Vagina (tissue), 2 donors: ENCODE results near the gene VAV1. TPM values are rescaled to one million over a fixed set of nuclear protein-coding genes. Genes with fewer than 3 reads are reported as not detected.

Source experiments
- DNase-seq, 2 donors: peaks; one replicate each; pipeline ENCODE4 v3.0.0-alpha.2; 2017; ENCODE audit errors: extremely low spot score in 2 of 2
- H3K27ac ChIP-seq: fragments of 200-600 bp; sonication (generic); one replicate; pipeline ENCODE4 v1.5.1; 2019
- H3K27me3 ChIP-seq: fragments of 200-600 bp; sonication (generic); one replicate; pipeline ENCODE4 v1.5.1; 2019
- H3K36me3 ChIP-seq, 2 donors: fragments of 200-600 bp; sonication (generic); one replicate each; pipeline ENCODE4 v1.5.1; 2017 to 2019
- H3K4me1 ChIP-seq: fragments of 200-600 bp; sonication (generic); one replicate; pipeline ENCODE4 v1.5.1; 2019
- H3K4me3 ChIP-seq, 2 donors: fragments of 200-600 bp; sonication (generic); 1 replicate in 1 of 2; 2 replicates in 1 of 2; pipeline ENCODE4 v1.5.1; 2016 to 2019
- H3K9me3 ChIP-seq: fragments of 200-600 bp; sonication (generic); one replicate; pipeline ENCODE4 v1.5.1; 2019
- CTCF ChIP-seq, 3 experiments: fragments of 450-650 bp in 2 of 3; fragments of 200-600 bp in 1 of 3; sonication (generic) in 1 of 3; IDR thresholded peaks; one replicate each; pipeline ENCODE4 v1.5.1; 2017 to 2019; ENCODE audit warnings: antibody characterized with exemption in 3 of 3, mild to moderate bottlenecking in 2 of 3, moderate library complexity in 2 of 3
- POLR2A ChIP-seq, 2 donors: fragments of 450-650 bp; IDR thresholded peaks; one replicate each; pipeline ENCODE4 v1.6.1; 2017; ENCODE audit warnings: antibody characterized with exemption in 2 of 2, mild to moderate bottlenecking in 2 of 2, moderate library complexity in 2 of 2
- POLR2AphosphoS5 ChIP-seq, 2 donors: sonication (generic); formaldehyde crosslinking; IDR thresholded peaks; one replicate each; pipeline ENCODE4 v1.9.0; 2017; ENCODE audit warnings: antibody characterized with exemption in 2 of 2, mild to moderate bottlenecking in 2 of 2, low read depth in 1 of 2; ENCODE audit not compliant: insufficient read depth in 1 of 2
- intact Hi-C: fragments of 100-400 bp; cut with DNase I; formaldehyde crosslinking; loops from one replicate; pipeline ENCODE4 v1.15.1; 2023
- total RNA-seq: library from RNA; depleted of rRNA; stranded (reverse); fragments of >200 nt; gene quantifications from one replicate; pipeline ENCODE4 v1.2.3, GENCODE V29; 2016

Gene VAV1
- total RNA-seq, 1 donor from 2014 or later, result 5.9 TPM

GRCh38 chr19:6812612-6813011, 40.1 kb downstream of the VAV1 start:
- Histone ChIP-seq H3K9me3 (no peaks in the 10 kb centered on the region), H3K4me1 (no peaks in the 10 kb centered on the region), H3K27ac (no peak overlapping the region), H3K36me3 (no peaks in the 10 kb centered on the region), H3K4me3 (no peak overlapping the region), H3K27me3 (no peaks in the 10 kb centered on the region)
- no peak for DNase-seq
- TF ChIP-seq POLR2A (IDR thresholded peaks at IDR 0.05) (no peak), CTCF (IDR thresholded peaks at IDR 0.05) (no peak), POLR2AphosphoS5 (IDR thresholded peaks at IDR 0.05; ENCODE audit: insufficient read depth in 1 of 2, low read depth in 1 of 2) (no peak)
- intact Hi-C loops, result no loop called here

GRCh38 chr19:6813659-6814058, 41.2 kb downstream of the VAV1 start:
- Histone ChIP-seq H3K4me1 (no peaks in the 10 kb centered on the region), H3K9me3 (no peaks in the 10 kb centered on the region), H3K27me3 (no peaks in the 10 kb centered on the region), H3K36me3 (no peaks in the 10 kb centered on the region), H3K4me3 (no peak overlapping the region), H3K27ac (no peak overlapping the region)
- TF ChIP-seq CTCF (IDR thresholded peaks at IDR 0.05) (no peak), POLR2AphosphoS5 (IDR thresholded peaks at IDR 0.05; ENCODE audit: insufficient read depth in 1 of 2, low read depth in 1 of 2) (no peak), POLR2A (IDR thresholded peaks at IDR 0.05) (no peak)
- intact Hi-C loops, result no loop called here
- no peak for DNase-seq

- no peak for DNase-seq
- TF ChIP-seq POLR2AphosphoS5 (IDR thresholded peaks at IDR 0.05; ENCODE audit: insufficient read depth in 1 of 2, low read depth in 1 of 2) (no peak), POLR2A (IDR thresholded peaks at IDR 0.05) (no peak), CTCF (IDR thresholded peaks at IDR 0.05) (no peak)
- no peaks in the 10 kb centered on the region for H3K4me1 ChIP-seq
Measured at GRCh38 chr19:6817179-6817578, 44.7 kb downstream of the VAV1 start.

GRCh38 chr19:6818246-6818645, 45.7 kb downstream of the VAV1 start:
- Histone ChIP-seq H3K9me3 (no peaks in the 10 kb centered on the region), H3K36me3 (no peaks in the 10 kb centered on the region), H3K27me3 (no peaks in the 10 kb centered on the region), H3K4me3 (no peak overlapping the region), H3K4me1 (no peaks in the 10 kb centered on the region), H3K27ac (no peak overlapping the region)
- TF ChIP-seq CTCF (IDR thresholded peaks at IDR 0.05) (no peak), POLR2A (IDR thresholded peaks at IDR 0.05) (no peak), POLR2AphosphoS5 (IDR thresholded peaks at IDR 0.05; ENCODE audit: insufficient read depth in 1 of 2, low read depth in 1 of 2) (no peak)
- intact Hi-C loops, result no loop called here
- no peak for DNase-seq

More at GRCh38 chr19:6817179-6817578, 44.7 kb downstream of the VAV1 start:
- Histone ChIP-seq H3K27ac (no peak overlapping the region), H3K9me3 (no peaks in the 10 kb centered on the region), H3K27me3 (no peaks in the 10 kb centered on the region), H3K36me3 (no peaks in the 10 kb centered on the region), H3K4me3 (no peak overlapping the region)
- intact Hi-C loops, result no loop called here

GRCh38 chr19:6819323-6819722, 46.8 kb downstream of the VAV1 start:
- no peak overlapping the region for H3K27ac ChIP-seq
- intact Hi-C loops, result no loop called here
- H3K36me3 ChIP-seq, result no peaks in the 10 kb centered on the region
- H3K27me3 ChIP-seq, result no peaks in the 10 kb centered on the region
- no peaks in the 10 kb centered on the region for H3K4me1 ChIP-seq
- H3K9me3 ChIP-seq, result no peaks in the 10 kb centered on the region
- no peak overlapping the region for H3K4me3 ChIP-seq
- DNase-seq, result no peak
- TF ChIP-seq POLR2A (IDR thresholded peaks at IDR 0.05) (no peak), POLR2AphosphoS5 (IDR thresholded peaks at IDR 0.05; ENCODE audit: insufficient read depth in 1 of 2, low read depth in 1 of 2) (no peak), CTCF (IDR thresholded peaks at IDR 0.05) (no peak)
